ENCODE data around the gene BST2.

Gene BST2

DNA sequence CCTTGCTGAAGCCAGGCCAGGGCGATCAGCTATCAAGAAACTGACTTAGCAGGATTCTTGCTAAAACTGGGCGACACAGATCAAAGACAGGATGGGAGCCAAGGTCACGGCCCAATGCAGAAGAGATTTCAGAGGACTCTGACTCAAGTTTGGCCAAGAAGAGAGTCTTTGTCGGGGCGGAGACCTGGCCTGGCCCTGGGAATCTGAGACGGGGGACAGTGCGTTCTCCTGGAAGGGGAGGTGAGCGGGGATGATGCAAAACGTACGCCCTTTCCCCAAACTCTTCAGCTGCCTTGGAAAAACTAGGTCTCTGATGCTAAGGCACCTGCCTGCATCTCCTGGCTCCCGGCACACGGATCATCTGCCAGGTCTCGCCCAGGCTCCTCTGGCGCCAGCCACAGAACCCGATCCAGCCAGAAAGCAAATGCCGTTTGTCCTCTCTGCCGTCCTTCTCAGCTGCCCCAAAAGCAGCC is 24.2 kb upstream of the BST2 start:
- H3K4me3 ChIP-seq (ENCODE audit: low read depth, low read length): no peak overlapping the region
- in situ Hi-C loops (cut with HindIII; ENCODE audit: low sequenced_read_pairs): no loop called here
- TF ChIP-seq, protein P1, sequence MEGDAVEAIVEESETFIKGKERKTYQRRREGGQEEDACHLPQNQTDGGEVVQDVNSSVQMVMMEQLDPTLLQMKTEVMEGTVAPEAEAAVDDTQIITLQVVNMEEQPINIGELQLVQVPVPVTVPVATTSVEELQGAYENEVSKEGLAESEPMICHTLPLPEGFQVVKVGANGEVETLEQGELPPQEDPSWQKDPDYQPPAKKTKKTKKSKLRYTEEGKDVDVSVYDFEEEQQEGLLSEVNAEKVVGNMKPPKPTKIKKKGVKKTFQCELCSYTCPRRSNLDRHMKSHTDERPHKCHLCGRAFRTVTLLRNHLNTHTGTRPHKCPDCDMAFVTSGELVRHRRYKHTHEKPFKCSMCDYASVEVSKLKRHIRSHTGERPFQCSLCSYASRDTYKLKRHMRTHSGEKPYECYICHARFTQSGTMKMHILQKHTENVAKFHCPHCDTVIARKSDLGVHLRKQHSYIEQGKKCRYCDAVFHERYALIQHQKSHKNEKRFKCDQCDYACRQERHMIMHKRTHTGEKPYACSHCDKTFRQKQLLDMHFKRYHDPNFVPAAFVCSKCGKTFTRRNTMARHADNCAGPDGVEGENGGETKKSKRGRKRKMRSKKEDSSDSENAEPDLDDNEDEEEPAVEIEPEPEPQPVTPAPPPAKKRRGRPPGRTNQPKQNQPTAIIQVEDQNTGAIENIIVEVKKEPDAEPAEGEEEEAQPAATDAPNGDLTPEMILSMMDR (IDR thresholded peaks at IDR 0.05; ENCODE audit: low read depth, low read length): no peak
- DNase-seq (ENCODE audit: low read depth, low spot score): no peak

DNA sequence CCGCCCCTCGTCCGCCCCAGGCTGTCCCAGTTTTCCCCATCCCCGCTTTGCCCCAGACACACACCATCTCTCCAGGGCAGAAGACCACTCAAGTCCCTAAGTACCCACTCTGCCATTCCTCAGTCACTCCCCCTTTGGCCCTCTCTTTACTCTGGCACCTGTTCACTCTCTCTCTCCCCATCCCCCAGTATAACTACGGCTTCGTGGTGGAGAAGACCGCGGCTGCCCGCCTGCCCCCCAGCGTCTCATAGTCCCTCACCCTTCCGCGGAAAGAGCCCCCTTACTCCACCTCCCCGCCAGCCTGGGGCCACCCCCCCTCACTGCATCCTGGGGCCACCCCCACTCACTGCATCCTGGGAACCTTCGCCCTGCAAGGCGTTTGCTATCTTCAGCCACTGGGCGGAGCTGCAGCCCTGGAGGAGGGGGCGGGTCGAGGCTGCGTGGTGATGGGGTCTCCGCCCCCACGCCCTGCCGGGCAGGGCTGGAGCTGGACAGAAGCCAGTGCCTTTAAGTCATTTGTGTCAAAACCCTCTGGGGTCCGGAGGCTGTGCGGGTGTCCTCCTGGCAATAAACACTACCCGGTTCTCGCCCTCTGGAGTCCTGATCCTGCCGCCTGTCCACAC is 19.4 kb upstream of the BST2 start:
- DNase-seq (ENCODE audit: low read depth, low spot score): peak; percentile 48
- H3K4me3 ChIP-seq (ENCODE audit: low read depth, low read length): no peak overlapping the region
- in situ Hi-C loops (cut with HindIII; ENCODE audit: low sequenced_read_pairs): no loop called here
- TF ChIP-seq, protein P1 (IDR thresholded peaks at IDR 0.05; ENCODE audit: low read depth, low read length): peak; percentile 66

- DNase-seq (ENCODE audit: low read depth, low spot score): no peak
- TF ChIP-seq, protein P1 (IDR thresholded peaks at IDR 0.05; ENCODE audit: low read depth, low read length): no peak
- H3K4me3 ChIP-seq (ENCODE audit: low read depth, low read length): no peak overlapping the region
- in situ Hi-C loops (cut with HindIII; ENCODE audit: low sequenced_read_pairs): no loop called here
Measured at GRCh38 chr19:17423429-17424208, 18.2 kb upstream of the BST2 start.

DNA sequence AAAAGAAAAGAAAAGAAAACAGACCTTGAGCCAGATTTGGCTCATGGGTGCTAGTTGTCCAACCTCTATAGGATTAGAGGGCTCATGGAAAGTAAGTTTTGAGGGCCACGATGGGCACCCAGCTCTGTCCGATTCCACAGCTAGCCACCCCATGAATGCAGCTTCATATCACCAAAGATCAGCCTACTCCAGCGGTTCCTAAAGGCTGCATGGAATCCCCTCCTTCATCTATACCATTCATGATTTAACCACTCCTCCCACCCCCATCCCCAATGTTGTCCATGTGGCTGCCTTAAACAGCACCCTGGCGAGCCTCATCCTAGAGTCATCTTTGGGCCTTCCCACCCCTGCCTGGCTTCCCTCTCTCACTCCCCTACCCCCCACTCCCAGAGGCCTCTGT is 16.5 kb upstream of the BST2 start:
- in situ Hi-C loops (cut with HindIII; ENCODE audit: low sequenced_read_pairs): no loop called here
- TF ChIP-seq, protein P1 (IDR thresholded peaks at IDR 0.05; ENCODE audit: low read depth, low read length): no peak
- H3K4me3 ChIP-seq (ENCODE audit: low read depth, low read length): no peak overlapping the region
- no peak for DNase-seq (ENCODE audit: low read depth, low spot score)

- peak overlapping the region; percentile 79 for H3K4me3 ChIP-seq (ENCODE audit: low read depth, low read length)
- in situ Hi-C loops (cut with HindIII; ENCODE audit: low sequenced_read_pairs): no loop called here
- TF ChIP-seq, protein P1 (IDR thresholded peaks at IDR 0.05; ENCODE audit: low read depth, low read length): no peak
- peak; percentile 8 for DNase-seq (ENCODE audit: low read depth, low spot score)
Measured at GRCh38 chr19:17420475-17420924, 15.1 kb upstream of the BST2 start.

DNA sequence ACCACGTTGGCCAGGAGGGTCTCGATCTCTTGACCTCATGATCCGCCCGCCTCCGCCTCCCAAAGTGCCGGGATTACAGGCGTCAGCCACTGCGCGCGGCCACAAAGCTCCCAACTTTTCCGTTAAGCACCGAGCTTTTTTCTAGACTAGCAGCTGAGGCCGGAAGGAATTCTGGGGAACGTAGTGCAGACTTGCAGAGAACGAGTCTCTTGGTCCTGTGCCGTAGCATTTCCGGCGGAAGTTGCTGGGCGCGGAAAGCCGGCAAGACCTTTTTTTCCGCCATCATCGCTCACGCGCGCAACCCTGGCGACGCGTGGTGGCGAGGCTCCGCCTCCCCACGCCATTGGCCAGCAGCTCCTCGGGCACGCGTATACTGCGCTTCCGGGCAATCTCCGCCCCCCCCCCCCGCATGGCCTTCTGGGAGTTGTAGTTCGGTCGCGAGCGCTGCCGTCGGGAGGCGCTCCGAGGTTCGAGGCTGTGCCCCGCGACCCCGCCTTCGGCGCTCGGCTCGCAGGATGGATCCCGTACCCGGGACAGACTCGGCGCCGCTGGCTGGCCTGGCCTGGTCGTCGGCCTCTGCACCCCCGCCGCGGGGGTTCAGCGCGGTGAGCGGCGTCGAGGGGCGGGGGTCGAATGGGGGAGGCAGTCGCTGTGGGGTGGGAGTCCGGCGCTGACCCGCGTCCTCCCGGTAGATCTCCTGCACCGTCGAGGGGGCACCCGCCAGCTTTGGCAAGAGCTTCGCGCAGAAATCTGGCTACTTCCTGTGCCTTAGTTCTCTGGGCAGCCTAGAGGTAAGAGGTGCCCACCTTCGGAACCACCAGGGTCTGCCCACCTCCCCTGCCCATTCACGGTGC is 14.4 kb upstream of the BST2 start, which contains the start of gene MVB12A:
TSS of gene MVB12A (plus strand) at position 427 of the 854 bp plus-strand sequence. CDS start at position 516, 89 bp downstream.
- TF ChIP-seq, protein P1 (IDR thresholded peaks at IDR 0.05; ENCODE audit: low read depth, low read length): no peak
- in situ Hi-C loops (cut with HindIII; ENCODE audit: low sequenced_read_pairs): no loop called here
- DNase-seq (ENCODE audit: low read depth, low spot score): peak; percentile 100
- peak within 1 kb of the TSS; percentile 79 for H3K4me3 ChIP-seq (ENCODE audit: low read depth, low read length)

All from astrocyte of the spinal cord (primary cell).